CD8-positive, alpha-beta memory T cell (primary cell): ENCODE data around the gene PKIG. TPM values are rescaled to one million over a fixed set of nuclear protein-coding genes. Genes with fewer than 3 reads are reported as not detected.
"Not testable (repeated sequence)": the region's sequence is repeated elsewhere in the genome, so short reads cannot be mapped to it uniquely, and the experiment has no call there.

Source experiments
- CTCF ChIA-PET: fragments of 350-600 bp; sonication (Branson Sonifier 250); formaldehyde crosslinking; loops from one replicate; lab custom pipeline; 2021; ENCODE audit warnings: antibody characterized with exemption; lab: Charles Lee
- POLR2A ChIA-PET: fragments of 350-600 bp; sonication (Branson Sonifier 250); formaldehyde crosslinking; loops from one replicate; lab custom pipeline; 2021; ENCODE audit warnings: antibody characterized with exemption; lab: Charles Lee
- DNase-seq, 5 donors: peaks; one replicate each; pipeline versions ENCODE4 v3.0.0 to v3.0.0-alpha.2; 2020 to 2022; ENCODE audit warnings: mixed read lengths in 1 of 5
- H3K27ac ChIP-seq: one replicate; pipeline ENCODE4 v1.7.0; 2013; ENCODE audit warnings: low read depth, mild to moderate bottlenecking, low read length, moderate library complexity
- H3K27me3 ChIP-seq: 2 replicates; pipeline ENCODE4 v1.7.0; 2013; ENCODE audit warnings: low read length, mild to moderate bottlenecking; ENCODE audit not compliant: insufficient read depth, poor library complexity, severe bottlenecking
- H3K36me3 ChIP-seq: 2 replicates; pipeline ENCODE4 v1.7.0; 2013; ENCODE audit warnings: mild to moderate bottlenecking, low read length, moderate library complexity; ENCODE audit not compliant: insufficient read depth
- H3K4me1 ChIP-seq: 2 replicates; pipeline ENCODE4 v1.7.0; 2013; ENCODE audit warnings: mild to moderate bottlenecking, low read length, moderate library complexity; ENCODE audit not compliant: insufficient read depth
- H3K4me3 ChIP-seq: 2 replicates; pipeline ENCODE4 v1.7.0; 2013; ENCODE audit warnings: mild to moderate bottlenecking, low read length
- H3K9me3 ChIP-seq: 2 replicates; pipeline ENCODE4 v1.7.0; 2013; ENCODE audit warnings: mild to moderate bottlenecking, low read length
- H3K27ac Mint-ChIP-seq, 8 donors: one replicate each; pipeline ENCODE4 v1.8.0; 2020 to 2021; ENCODE audit warnings: mixed read lengths in 8 of 8, mild to moderate bottlenecking in 6 of 8, inconsistent platforms in 3 of 8, moderate library complexity in 3 of 8
- H3K27me3 Mint-ChIP-seq, 2 donors: one replicate each; pipeline ENCODE4 v1.8.0; 2020 to 2021; ENCODE audit warnings: mixed read lengths in 2 of 2, mild to moderate bottlenecking in 1 of 2, moderate library complexity in 1 of 2
- H3K36me3 Mint-ChIP-seq, 3 donors: one replicate each; pipeline ENCODE4 v1.8.0; 2020 to 2021; ENCODE audit warnings: mixed read lengths in 3 of 3, inconsistent platforms in 1 of 3, mild to moderate bottlenecking in 1 of 3
- H3K4me1 Mint-ChIP-seq, 3 donors: one replicate each; pipeline ENCODE4 v1.8.0; 2020 to 2021; ENCODE audit warnings: mixed read lengths in 3 of 3, inconsistent platforms in 1 of 3, mild to moderate bottlenecking in 1 of 3
- H3K4me3 Mint-ChIP-seq, 7 donors: one replicate each; pipeline ENCODE4 v1.8.0; 2020 to 2021; ENCODE audit warnings: mixed read lengths in 7 of 7, mild to moderate bottlenecking in 6 of 7, moderate library complexity in 4 of 7, inconsistent platforms in 2 of 7
- H3K9me3 Mint-ChIP-seq, 5 donors: one replicate each; pipeline ENCODE4 v1.8.0; 2020 to 2022; ENCODE audit warnings: mixed read lengths in 5 of 5, mild to moderate bottlenecking in 3 of 5, moderate library complexity in 2 of 5, inconsistent platforms in 1 of 5
- polyA plus RNA-seq: library from polyadenylated mRNA; unstranded; fragments of 300-500 nt; fragmentation: Illumina TruSeq; gene quantifications from one replicate; pipeline ENCODE4 v1.2.3, GENCODE V29; 2021
- total RNA-seq, 2 experiments: library from RNA; stranded (reverse); gene quantifications; one replicate each; pipeline ENCODE4 v1.2.3, GENCODE V29; 2021

Gene PKIG
- total and polyA plus RNA-seq, 3 experiments from 2014 or later = 0.97 to 4.9 (median 4.4) TPM

DNA sequence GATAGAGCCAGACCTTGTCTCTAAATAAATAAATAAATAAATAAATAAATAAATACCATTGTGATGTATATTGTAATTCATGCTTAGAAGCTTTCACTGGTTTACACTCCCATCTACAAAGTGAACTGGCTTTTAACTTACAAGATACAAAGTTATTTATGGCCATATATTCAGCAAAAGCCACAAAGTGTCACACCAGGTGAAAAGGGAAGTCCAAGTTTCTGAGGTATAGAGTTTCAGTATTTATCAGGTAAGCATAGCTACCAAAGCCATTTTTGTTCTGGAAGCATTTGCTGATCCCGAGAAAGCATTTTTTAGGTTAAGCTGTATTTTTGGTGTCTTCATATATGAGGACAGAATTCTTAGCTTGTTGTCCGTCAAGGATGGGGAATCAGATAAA, 22.1 kb upstream of the PKIG start:
- Mint-ChIP-seq H3K27me3 (peaks cover 7 to 30% of the 10 kb centered on the region in 2 donors), H3K4me3 (no peak overlapping the region), H3K4me1 (no peaks in the 10 kb centered on the region), H3K36me3 (no peaks in the 10 kb centered on the region), H3K9me3 (no peaks in the 10 kb centered on the region), H3K27ac (no peak overlapping the region)
- H3K36me3 ChIP-seq = no peaks in the 10 kb centered on the region
- DNase-seq = no peak
- CTCF ChIA-PET = interaction anchor here (0.7 to 1.1 kb wide), 2 partner anchors 18 to 50 kb away, joined by 3 read pairs; no protein-coding TSS in a partner anchor
- POLR2A ChIA-PET = no interaction called here
- H3K9me3 ChIP-seq = no peaks in the 10 kb centered on the region
- H3K27ac ChIP-seq = no peak overlapping the region
- H3K27me3 ChIP-seq = no peaks in the 10 kb centered on the region
- no peaks in the 10 kb centered on the region for H3K4me1 ChIP-seq
- H3K4me3 ChIP-seq = no peak overlapping the region

DNA sequence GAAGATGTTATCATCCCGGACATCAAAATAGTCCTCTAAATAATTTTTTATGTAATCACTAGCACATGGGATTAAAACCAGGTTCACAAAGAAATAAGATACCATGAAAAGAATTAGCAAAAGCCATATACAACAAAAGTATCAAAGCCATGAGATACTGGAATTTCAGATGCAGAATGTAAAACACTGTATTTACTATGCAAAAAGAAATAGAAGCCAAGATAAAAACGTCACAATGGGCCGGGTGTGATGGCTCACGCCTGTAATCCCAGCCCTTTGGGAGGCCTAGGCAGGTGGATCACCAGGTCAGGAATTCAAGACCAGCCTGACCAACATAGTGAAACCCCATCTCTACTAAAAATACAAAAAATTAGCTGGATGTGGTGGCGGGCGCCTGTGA, 21.6 kb upstream of the PKIG start:
- H3K4me3 Mint-ChIP-seq, POLR2A ChIA-PET: not testable (repeated sequence)
- CTCF ChIA-PET = interaction anchor here (1.1 kb wide), 1 partner anchor 49 kb away, joined by 3 read pairs; no protein-coding TSS in a partner anchor

DNA sequence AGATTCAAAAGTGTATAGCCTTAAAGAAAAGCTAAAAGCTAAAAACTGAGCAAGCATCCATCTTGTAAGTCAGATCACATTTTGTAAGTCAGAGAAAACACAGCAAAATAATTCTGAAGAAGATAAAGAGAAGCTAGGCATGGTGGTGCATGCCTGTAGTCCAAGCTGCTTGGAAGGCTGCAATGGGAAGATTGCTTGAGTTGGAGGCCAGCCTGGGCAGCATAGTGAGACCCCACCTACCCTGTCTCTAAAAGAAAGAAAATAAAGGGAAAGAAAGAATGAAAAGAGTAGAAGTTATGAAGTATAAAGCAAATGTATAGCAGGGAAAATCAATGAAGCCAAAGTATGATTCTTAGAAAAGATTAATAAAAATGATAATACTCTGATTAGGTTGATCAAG, 20.5 kb upstream of the PKIG start:
- H3K9me3 Mint-ChIP-seq = no peaks in the 10 kb centered on the region
- H3K4me3 Mint-ChIP-seq = no peak overlapping the region
- CTCF ChIA-PET = no interaction called here
- POLR2A ChIA-PET = no interaction called here
- Histone ChIP-seq H3K4me3 (no peak overlapping the region), H3K9me3 (no peaks in the 10 kb centered on the region), H3K27ac (no peak overlapping the region), H3K4me1 (no peaks in the 10 kb centered on the region), H3K27me3 (no peaks in the 10 kb centered on the region), H3K36me3 (no peaks in the 10 kb centered on the region)
- DNase-seq = no peak
- no peaks in the 10 kb centered on the region for H3K4me1 Mint-ChIP-seq
- peaks cover 7 to 30% of the 10 kb centered on the region in 2 donors for H3K27me3 Mint-ChIP-seq
- no peak overlapping the region for H3K27ac Mint-ChIP-seq
- H3K36me3 Mint-ChIP-seq = no peaks in the 10 kb centered on the region

More for the DNA sequence above, 21.6 kb upstream of the PKIG start:
- H3K4me1 Mint-ChIP-seq, H3K4me3 ChIP-seq, H3K36me3 ChIP-seq, H3K27me3 ChIP-seq, DNase-seq, H3K9me3 Mint-ChIP-seq, H3K27ac ChIP-seq, H3K27ac Mint-ChIP-seq, H3K36me3 Mint-ChIP-seq, H3K9me3 ChIP-seq, H3K4me1 ChIP-seq: not testable (repeated sequence)
- H3K27me3 Mint-ChIP-seq = peaks cover 7 to 30% of the 10 kb centered on the region in 2 donors

DNA sequence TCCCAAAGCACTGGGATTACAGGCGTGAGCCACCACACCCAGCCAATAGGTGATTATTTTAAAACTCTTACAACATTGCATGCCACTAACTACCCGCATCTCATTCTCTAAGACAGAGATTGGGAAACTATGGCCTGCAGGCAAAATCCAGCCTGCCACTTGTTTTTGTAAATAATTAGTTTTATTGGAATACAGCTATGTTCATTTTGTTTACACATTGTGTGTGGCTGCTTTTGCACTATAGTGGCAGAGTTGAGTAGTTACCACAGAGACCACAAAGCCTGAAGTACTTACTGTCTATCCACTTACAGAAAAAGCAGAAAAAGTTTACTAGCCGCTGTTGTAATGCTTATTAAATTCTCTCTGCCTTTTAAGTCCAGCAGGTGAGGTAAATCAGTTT, 16.4 kb upstream of the PKIG start:
- H3K4me1 Mint-ChIP-seq = no peaks in the 10 kb centered on the region
- H3K36me3 Mint-ChIP-seq = no peaks in the 10 kb centered on the region
- Histone ChIP-seq H3K27ac (no peak overlapping the region), H3K9me3 (no peaks in the 10 kb centered on the region), H3K27me3 (no peaks in the 10 kb centered on the region), H3K4me1 (no peaks in the 10 kb centered on the region), H3K4me3 (no peak overlapping the region), H3K36me3 (no peaks in the 10 kb centered on the region)
- no peaks in the 10 kb centered on the region for H3K9me3 Mint-ChIP-seq
- no peak for DNase-seq
- CTCF ChIA-PET = interaction anchor here (1.4 kb wide), 1 partner anchor 9 kb away, joined by 3 read pairs; no protein-coding TSS in a partner anchor
- POLR2A ChIA-PET = no interaction called here
- H3K4me3 Mint-ChIP-seq = no peak overlapping the region
- no peak overlapping the region for H3K27ac Mint-ChIP-seq
- peaks cover 2 to 16% of the 10 kb centered on the region in 2 donors for H3K27me3 Mint-ChIP-seq

DNA sequence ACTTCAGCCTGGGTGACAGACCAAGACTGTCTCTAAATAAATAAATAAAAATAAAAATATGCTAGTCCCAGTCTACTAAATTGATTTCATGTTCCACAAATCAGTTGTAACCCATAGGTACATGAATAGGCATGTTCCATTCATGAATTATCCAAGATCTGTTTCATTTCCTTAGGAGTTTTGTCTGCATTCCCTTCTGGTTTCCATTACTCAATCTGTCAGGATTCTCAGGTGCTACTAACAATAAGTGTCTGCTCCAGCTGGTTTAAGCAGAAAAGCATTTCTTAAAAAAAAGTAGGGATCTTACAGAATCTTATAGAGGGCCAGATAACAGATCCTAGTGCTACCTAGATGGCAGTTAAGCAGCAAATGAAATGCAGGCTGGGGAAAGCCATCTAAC, 15.6 kb upstream of the PKIG start:
- CTCF ChIA-PET = interaction anchor here (1.4 kb wide), 1 partner anchor 8 kb away, joined by 3 read pairs; no protein-coding TSS in a partner anchor
- H3K4me1 ChIP-seq = no peaks in the 10 kb centered on the region

DNA sequence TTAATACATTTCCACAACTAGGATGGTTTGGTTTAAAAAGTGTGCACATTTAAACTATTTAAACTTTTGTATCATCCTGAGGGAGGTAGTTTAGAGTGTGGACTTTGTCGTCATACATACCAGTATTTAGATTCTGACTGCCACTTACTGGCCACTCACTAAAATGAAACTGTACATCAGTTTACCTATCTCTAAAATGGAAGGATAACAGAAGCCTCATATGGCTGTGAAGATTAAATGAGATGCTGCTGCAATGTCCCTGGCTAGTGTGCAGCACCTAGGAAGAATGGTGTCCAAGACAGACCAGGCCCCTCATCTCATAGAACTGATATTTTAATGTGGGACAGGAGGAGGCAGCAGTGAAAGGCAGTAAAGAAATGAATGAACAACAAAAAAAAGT, 12.0 kb upstream of the PKIG start:
- no peaks in the 10 kb centered on the region for H3K9me3 Mint-ChIP-seq
- peaks cover 0 to 4% (median 2%) of the 10 kb centered on the region in 3 donors for H3K4me1 Mint-ChIP-seq

More for the DNA sequence above, 15.6 kb upstream of the PKIG start:
- H3K4me3 ChIP-seq = no peak overlapping the region
- Mint-ChIP-seq H3K27ac (no peak overlapping the region), H3K4me3 (no peak overlapping the region), H3K36me3 (no peaks in the 10 kb centered on the region), H3K4me1 (peaks cover 0 to 4% (median 2%) of the 10 kb centered on the region in 3 donors), H3K27me3 (peaks cover 2 to 12% of the 10 kb centered on the region in 2 donors), H3K9me3 (no peaks in the 10 kb centered on the region)
- H3K27ac ChIP-seq = no peak overlapping the region
- no peaks in the 10 kb centered on the region for H3K27me3 ChIP-seq
- H3K36me3 ChIP-seq = no peaks in the 10 kb centered on the region
- DNase-seq = no peak
- H3K9me3 ChIP-seq = no peaks in the 10 kb centered on the region
- POLR2A ChIA-PET = no interaction called here

DNA sequence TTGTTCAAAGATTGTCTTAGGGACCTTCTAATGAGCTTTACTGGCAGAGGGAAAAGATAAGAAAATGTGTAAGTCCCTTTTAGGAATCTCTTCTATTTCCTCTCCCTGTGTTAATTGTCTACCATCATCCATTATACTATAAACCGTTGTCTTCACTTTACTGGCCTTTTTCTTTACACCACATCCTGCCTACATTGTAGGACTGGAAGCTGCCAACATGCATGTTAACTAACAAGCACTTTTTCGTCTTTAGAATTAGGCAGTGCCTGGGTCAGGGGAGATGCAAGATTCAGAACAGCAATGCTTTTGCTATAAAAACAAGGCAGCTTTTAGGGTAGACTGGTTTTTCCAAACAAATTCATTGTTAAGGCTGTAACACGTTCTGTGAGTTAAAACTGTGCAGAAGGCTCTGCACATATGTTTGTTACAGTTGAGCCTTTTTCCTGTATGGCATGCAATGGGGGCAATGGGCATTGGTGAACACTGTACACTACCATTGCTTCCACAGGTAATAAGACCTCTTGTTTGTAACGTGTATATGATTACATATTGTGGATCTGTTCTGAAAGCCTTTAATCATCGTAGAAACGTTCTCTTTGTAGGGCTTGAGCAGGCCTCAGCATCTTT, 10.9 kb upstream of the PKIG start:
- Histone ChIP-seq H3K27ac (no peak overlapping the region), H3K9me3 (no peaks in the 10 kb centered on the region), H3K4me1 (no peaks in the 10 kb centered on the region), H3K4me3 (no peak overlapping the region), H3K27me3 (no peaks in the 10 kb centered on the region), H3K36me3 (no peaks in the 10 kb centered on the region)
- DNase-seq = peak in 1 of 5 donors; percentile 11
- Mint-ChIP-seq H3K27ac (no peak overlapping the region), H3K27me3 (peaks cover 0 to 2% of the 10 kb centered on the region in 2 donors), H3K4me1 (peaks cover 4 to 9% (median 6%) of the 10 kb centered on the region in 3 donors), H3K4me3 (no peak overlapping the region), H3K9me3 (no peaks in the 10 kb centered on the region), H3K36me3 (no peaks in the 10 kb centered on the region)
- POLR2A ChIA-PET = no interaction called here
- CTCF ChIA-PET = no interaction called here

More for the DNA sequence above, 12.0 kb upstream of the PKIG start:
- Mint-ChIP-seq H3K4me3 (no peak overlapping the region), H3K27me3 (peaks cover 0 to 2% of the 10 kb centered on the region in 2 donors), H3K36me3 (no peaks in the 10 kb centered on the region), H3K27ac (no peak overlapping the region)
- H3K27ac ChIP-seq = no peak overlapping the region
- no peaks in the 10 kb centered on the region for H3K27me3 ChIP-seq
- no peak for DNase-seq
- ChIA-PET CTCF (no interaction called here), POLR2A (no interaction called here)
- H3K36me3 ChIP-seq = no peaks in the 10 kb centered on the region
- H3K9me3 ChIP-seq = no peaks in the 10 kb centered on the region
- H3K4me1 ChIP-seq = no peaks in the 10 kb centered on the region
- H3K4me3 ChIP-seq = no peak overlapping the region

DNA sequence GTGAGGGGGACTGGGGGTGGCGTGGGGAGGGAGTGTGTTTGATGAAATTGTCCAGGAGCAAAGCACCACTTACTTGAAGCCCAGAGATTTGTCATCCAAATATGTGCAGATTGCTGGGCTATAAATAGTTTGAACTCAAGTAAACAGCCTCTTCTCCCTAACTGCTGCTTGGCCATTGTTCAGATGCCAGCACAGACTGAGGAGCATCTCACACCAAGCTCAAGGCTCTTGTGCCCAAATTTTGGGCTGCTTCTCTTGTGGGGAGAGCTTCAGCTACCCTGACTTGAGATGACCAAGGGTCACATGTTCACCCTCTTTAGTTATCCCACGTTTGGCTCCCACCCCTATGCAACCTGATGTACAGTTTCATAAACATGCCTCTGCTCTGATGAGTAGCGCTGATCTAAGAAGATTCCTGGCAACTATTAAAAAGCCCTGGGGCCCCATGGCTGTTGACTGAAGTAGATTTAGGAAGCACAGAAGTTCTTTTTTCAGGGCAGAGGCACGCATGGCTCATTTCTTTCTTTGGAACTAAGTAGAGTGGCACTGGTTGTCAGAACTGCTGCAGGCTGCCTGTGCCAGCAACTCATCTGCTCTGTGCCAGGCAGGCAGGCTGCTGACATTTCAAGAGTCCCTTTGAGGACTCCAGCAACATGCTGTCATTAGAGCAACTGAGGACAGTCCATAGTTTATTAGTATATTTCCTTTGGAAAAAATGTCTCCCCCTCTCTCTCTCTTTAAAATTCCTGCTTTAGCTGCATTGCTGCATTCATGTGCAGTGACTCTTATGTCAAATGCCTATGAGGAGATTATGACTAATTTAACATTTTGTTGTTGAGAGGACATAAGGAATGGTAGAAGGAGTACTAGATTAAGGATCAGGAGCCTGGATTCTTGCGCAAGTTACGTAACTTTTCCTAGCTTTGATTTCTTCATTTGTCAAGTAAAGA, 9.6 kb upstream of the PKIG start:
- H3K27ac ChIP-seq = no peak overlapping the region
- H3K4me1 Mint-ChIP-seq = peaks cover 4 to 16% (median 9%) of the 10 kb centered on the region in 3 donors
- no peak overlapping the region for H3K4me3 Mint-ChIP-seq
- H3K27me3 Mint-ChIP-seq = peaks cover 0 to 2% of the 10 kb centered on the region in 2 donors
- POLR2A ChIA-PET = no interaction called here
- H3K4me1 ChIP-seq = no peaks in the 10 kb centered on the region
- H3K27me3 ChIP-seq = no peaks in the 10 kb centered on the region
- peak overlapping the region in 1 of 8 donors; percentile 72 for H3K27ac Mint-ChIP-seq
- no peaks in the 10 kb centered on the region for H3K9me3 Mint-ChIP-seq
- CTCF ChIA-PET = no interaction called here
- H3K36me3 Mint-ChIP-seq = no peaks in the 10 kb centered on the region
- H3K4me3 ChIP-seq = no peak overlapping the region
- DNase-seq = no peak
- no peaks in the 10 kb centered on the region for H3K9me3 ChIP-seq
- no peaks in the 10 kb centered on the region for H3K36me3 ChIP-seq
